Activated naive CD8-positive, alpha-beta T cell treated with anti-CD3 and anti-CD28 coated beads, Interleukin-2, amount 10 ng/mL, durations not matched to agents 7 days and 5 days (primary cell): ENCODE results near the gene DPYD. TPM values are rescaled to one million over a fixed set of nuclear protein-coding genes. Genes with fewer than 3 reads are reported as not detected.

ENCODE experiments used
- ATAC-seq: fragments of 150-1000 bp; cut with Tn5 transposase; one replicate; pipeline ENCODE4 v1.10.0; 2021; ENCODE audit warnings: low read depth, moderate library complexity
- POLR2A ChIA-PET: fragments of 350-600 bp; sonication (Branson Sonifier 250); formaldehyde crosslinking; loops from one replicate; lab custom pipeline; 2021; ENCODE audit warnings: antibody characterized with exemption; lab: Charles Lee
- DNase-seq: peaks from one replicate; pipeline ENCODE4 v3.0.0; 2021
- H3K27ac Mint-ChIP-seq: one replicate; pipeline ENCODE4 v1.8.0; 2022; ENCODE audit warnings: mild to moderate bottlenecking, mixed read lengths
- H3K27me3 Mint-ChIP-seq: one replicate; pipeline ENCODE4 v1.8.0; 2022; ENCODE audit warnings: mild to moderate bottlenecking, moderate library complexity, mixed read lengths
- H3K36me3 Mint-ChIP-seq: one replicate; pipeline ENCODE4 v1.8.0; 2021; ENCODE audit warnings: mild to moderate bottlenecking, mixed read lengths
- H3K4me1 Mint-ChIP-seq: one replicate; pipeline ENCODE4 v1.8.0; 2021; ENCODE audit warnings: mixed read lengths
- H3K4me3 Mint-ChIP-seq: one replicate; pipeline ENCODE4 v1.8.0; 2022; ENCODE audit warnings: mild to moderate bottlenecking, moderate library complexity, mixed read lengths
- H3K9me3 Mint-ChIP-seq: one replicate; pipeline ENCODE4 v1.8.0; 2021; ENCODE audit warnings: mixed read lengths
- total RNA-seq, 2 experiments: library from RNA; stranded (reverse); gene quantifications; one replicate each; pipeline ENCODE4 v1.2.3, GENCODE V29; 2021

Gene DPYD
- total RNA-seq, 2 experiments from 2014 or later = 42.0 to 42.3 TPM

DNA sequence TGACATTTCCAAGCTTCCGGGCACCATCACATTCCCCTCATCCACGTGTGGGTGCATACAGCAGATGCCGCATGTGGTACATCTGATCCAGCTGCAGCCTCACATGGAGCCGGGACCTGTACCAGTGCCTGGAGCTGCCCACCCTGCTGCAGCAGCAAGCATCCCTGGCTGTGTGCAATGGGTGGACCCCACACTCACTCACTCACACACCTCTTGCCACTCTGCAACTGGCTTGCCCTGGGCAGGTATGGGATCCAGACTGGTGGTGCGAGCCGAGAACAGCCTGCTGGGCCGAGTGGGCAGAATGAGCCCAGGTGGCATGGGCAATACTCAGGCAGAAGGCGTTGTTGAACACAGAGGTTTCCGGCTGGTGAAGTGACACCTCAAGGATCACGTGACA is 75.0 kb downstream of the DPYD start:
- H3K27ac Mint-ChIP-seq = no peak overlapping the region
- ATAC-seq (no peak), DNase-seq (no peak)
- no peak overlapping the region for H3K4me3 Mint-ChIP-seq
- H3K27me3 Mint-ChIP-seq = no peaks in the 10 kb centered on the region
- POLR2A ChIA-PET = no interaction called here
- peaks cover 7% of the 10 kb centered on the region for H3K4me1 Mint-ChIP-seq
- peaks cover 4% of the 10 kb centered on the region for H3K9me3 Mint-ChIP-seq
- H3K36me3 Mint-ChIP-seq = peaks cover 13% of the 10 kb centered on the region

DNA sequence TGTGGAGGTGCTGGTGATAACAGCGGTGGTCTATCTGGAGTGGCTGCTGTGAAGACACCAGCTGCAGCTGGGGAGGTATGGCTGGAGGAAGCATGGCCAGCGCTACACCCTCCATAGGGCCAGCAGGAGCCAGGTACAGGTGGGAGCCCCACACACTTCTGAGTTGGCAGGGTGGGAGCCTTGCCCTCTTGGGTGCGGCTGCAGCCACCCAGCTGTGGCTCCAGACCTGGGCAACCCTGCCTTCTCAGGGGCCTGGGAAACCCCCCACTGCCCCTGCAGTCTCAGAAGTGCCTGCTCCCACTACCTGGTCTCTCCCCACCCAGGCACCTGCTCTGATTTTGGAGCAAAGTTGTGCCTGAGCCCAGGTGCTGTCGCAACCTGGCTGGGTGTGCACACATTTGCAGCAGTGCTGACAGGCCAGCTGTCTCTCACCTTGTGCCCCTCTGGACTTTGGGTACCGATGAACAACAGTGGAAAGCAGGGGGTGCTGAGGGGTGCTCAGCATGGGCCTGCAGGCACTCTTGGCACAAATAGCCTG is 76.2 kb downstream of the DPYD start:
- Mint-ChIP-seq H3K36me3 (peaks cover 13% of the 10 kb centered on the region), H3K4me3 (no peak overlapping the region), H3K4me1 (peaks cover 2% of the 10 kb centered on the region), H3K27me3 (no peaks in the 10 kb centered on the region), H3K27ac (no peak overlapping the region), H3K9me3 (peaks cover 4% of the 10 kb centered on the region)
- POLR2A ChIA-PET = no interaction called here
- ATAC-seq (no peak), DNase-seq (no peak)

DNA sequence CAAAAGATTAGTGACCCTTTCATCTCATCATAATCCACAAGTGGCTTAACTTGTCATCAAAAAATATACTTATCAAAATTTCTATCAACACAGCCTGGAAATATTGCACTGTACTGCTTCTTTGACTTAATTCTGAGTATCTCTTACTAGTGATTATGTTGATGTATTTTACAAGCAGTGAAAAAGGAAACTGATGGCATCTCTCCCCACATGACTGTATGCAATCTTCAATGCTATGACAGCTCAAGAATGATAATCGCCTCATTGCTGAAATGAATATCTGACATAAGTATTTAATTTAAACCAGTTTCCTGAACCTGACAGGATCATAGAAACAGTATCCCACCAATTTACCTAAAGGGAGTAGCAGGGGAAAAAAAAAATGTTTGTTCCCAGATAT is 79.5 kb downstream of the DPYD start:
- Mint-ChIP-seq H3K9me3 (peaks cover 3% of the 10 kb centered on the region), H3K27me3 (no peaks in the 10 kb centered on the region), H3K4me3 (no peak overlapping the region), H3K4me1 (peaks cover 2% of the 10 kb centered on the region), H3K36me3 (peaks cover 11% of the 10 kb centered on the region), H3K27ac (no peak overlapping the region)
- DNase-seq = no peak
- POLR2A ChIA-PET = no interaction called here
- ATAC-seq = no peak

DNA sequence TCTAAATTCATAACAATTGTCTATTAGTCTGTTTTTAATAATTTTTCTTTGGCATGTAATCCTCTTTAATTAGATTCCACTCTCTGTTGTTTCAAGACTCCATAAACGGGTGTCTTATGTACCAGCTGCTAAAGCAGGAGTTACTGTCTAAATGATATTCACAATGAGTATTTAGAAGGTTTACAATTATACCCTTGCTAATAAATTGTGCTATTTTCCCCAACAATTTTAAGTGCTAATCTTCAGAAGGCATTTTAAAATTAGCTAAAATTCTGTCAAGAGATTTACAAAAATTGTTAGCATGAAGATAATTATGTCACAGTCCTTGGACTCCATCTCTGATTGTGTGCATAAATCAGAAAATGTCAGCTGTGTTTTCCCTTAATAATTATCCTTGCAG is 83.7 kb downstream of the DPYD start:
- no peaks in the 10 kb centered on the region for H3K9me3 Mint-ChIP-seq
- ATAC-seq (no peak), DNase-seq (no peak)
- H3K4me3 Mint-ChIP-seq = no peak overlapping the region
- POLR2A ChIA-PET = no interaction called here
- no peaks in the 10 kb centered on the region for H3K36me3 Mint-ChIP-seq
- H3K27me3 Mint-ChIP-seq = no peaks in the 10 kb centered on the region
- H3K4me1 Mint-ChIP-seq = peaks cover 2% of the 10 kb centered on the region
- no peak overlapping the region for H3K27ac Mint-ChIP-seq

DNA sequence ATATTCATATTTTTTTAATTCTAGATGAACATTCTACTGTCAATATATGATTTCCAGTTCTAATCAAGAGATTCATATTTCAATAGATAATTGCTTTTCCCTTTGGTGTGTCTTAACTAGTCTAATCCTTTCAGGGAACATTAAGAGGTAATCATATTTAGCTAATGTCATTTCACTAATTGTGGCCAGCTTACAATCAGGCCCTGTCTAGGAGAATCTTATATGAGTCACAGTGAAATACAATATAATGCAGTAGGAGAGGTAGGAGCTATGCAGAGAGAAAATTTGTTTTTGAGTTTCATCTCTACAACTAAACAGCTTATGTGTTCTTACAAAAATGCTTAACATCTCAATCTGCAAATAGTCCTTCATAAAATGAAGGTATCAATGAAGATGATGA is 85.9 kb downstream of the DPYD start:
- no peaks in the 10 kb centered on the region for H3K9me3 Mint-ChIP-seq
- H3K4me1 Mint-ChIP-seq = peaks cover 2% of the 10 kb centered on the region
- H3K36me3 Mint-ChIP-seq = no peaks in the 10 kb centered on the region
- no peak overlapping the region for H3K27ac Mint-ChIP-seq
- H3K27me3 Mint-ChIP-seq = no peaks in the 10 kb centered on the region
- DNase-seq (no peak), ATAC-seq (no peak)
- POLR2A ChIA-PET = no interaction called here
- H3K4me3 Mint-ChIP-seq = no peak overlapping the region

DNA sequence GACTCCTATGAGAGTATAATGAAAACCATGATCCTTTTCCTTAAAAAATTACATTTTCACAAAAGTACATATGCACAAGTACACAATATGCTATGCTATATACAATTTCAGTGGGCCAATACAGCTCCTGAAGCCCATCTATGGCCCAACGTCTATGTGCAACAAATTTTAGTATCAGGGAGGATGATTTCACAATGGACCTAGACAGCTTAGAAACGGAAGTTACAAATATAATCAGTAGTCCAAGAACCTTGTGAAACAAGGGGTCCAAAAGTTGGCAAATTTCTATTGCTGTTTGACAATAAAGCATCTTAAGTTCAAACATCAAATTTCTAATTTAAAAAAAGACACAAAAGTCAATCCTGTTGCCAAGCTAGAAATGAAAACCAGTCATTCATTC is 87.0 kb downstream of the DPYD start:
- DNase-seq (no peak), ATAC-seq (no peak)
- Mint-ChIP-seq H3K27me3 (no peaks in the 10 kb centered on the region), H3K9me3 (no peaks in the 10 kb centered on the region), H3K36me3 (no peaks in the 10 kb centered on the region), H3K4me3 (no peak overlapping the region), H3K4me1 (no peaks in the 10 kb centered on the region), H3K27ac (no peak overlapping the region)
- POLR2A ChIA-PET = no interaction called here

DNA sequence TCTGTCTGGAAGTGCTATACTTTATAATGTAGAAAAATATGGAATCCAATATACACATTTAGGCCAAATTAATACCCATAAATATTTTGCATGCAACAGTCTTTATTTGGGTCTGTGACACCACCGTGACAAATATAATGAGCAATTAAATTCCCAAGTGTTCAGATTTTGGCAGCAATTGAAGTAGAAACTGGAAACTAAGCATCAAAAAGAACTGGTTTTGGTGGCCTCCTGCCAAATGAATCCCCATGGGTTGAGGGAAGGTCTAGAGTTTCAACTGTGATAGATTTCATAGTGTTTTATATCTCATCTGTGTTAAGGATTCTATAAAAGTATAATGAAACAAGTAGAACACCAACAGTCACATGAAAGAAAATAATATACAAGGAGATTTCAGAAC is 88.4 kb downstream of the DPYD start:
- POLR2A ChIA-PET = no interaction called here
- Mint-ChIP-seq H3K27me3 (no peaks in the 10 kb centered on the region), H3K9me3 (no peaks in the 10 kb centered on the region), H3K27ac (no peak overlapping the region), H3K36me3 (no peaks in the 10 kb centered on the region), H3K4me3 (no peak overlapping the region), H3K4me1 (peaks cover 2% of the 10 kb centered on the region)
- DNase-seq (no peak), ATAC-seq (no peak)

DNA sequence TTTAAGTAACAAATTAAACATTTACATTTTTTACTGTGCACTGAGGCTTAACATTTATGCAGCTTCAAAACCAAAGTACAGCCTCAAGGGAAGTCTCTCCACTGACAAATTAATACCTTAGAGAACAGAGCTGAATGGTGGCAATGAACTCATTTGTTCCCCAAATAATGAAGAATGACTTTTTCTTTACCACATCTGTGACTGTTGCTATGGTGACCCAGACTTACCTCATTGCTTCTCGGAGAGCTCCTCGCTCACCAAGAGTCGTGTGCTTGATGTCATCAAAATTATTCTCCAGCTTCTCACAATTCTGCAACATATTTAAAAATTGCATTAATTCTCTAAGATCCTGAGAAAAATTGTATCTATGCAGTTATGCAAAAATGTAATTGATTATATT is 92.9 kb downstream of the DPYD start:
- Mint-ChIP-seq H3K9me3 (no peaks in the 10 kb centered on the region), H3K4me1 (peaks cover 2% of the 10 kb centered on the region), H3K36me3 (peaks cover 1% of the 10 kb centered on the region), H3K4me3 (no peak overlapping the region), H3K27me3 (no peaks in the 10 kb centered on the region), H3K27ac (no peak overlapping the region)
- ATAC-seq = no peak
- no peak for DNase-seq
- POLR2A ChIA-PET = no interaction called here

DNA sequence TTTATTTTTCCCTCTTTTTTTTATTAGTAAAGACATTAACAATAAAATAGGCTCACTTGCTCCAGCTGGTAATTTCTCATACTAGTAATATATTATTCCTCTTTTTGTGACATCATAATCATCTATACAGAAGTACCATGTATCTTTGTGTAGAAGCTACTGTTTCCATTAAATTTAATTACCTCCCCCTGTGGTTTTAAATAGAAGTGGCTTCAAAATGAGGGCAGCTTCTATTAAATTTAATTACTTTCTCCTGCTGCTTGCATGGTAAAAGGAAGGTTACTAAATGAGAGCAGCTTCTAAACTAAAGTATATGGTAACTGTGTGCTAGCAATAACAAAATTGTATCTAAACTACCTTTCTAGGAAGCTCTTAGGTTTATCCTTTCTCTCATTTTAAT is 94.0 kb downstream of the DPYD start:
- Mint-ChIP-seq H3K27me3 (no peaks in the 10 kb centered on the region), H3K27ac (no peak overlapping the region), H3K36me3 (peaks cover 1% of the 10 kb centered on the region), H3K4me3 (no peak overlapping the region), H3K9me3 (no peaks in the 10 kb centered on the region), H3K4me1 (peaks cover 2% of the 10 kb centered on the region)
- ATAC-seq (no peak), DNase-seq (no peak)
- POLR2A ChIA-PET = no interaction called here

DNA sequence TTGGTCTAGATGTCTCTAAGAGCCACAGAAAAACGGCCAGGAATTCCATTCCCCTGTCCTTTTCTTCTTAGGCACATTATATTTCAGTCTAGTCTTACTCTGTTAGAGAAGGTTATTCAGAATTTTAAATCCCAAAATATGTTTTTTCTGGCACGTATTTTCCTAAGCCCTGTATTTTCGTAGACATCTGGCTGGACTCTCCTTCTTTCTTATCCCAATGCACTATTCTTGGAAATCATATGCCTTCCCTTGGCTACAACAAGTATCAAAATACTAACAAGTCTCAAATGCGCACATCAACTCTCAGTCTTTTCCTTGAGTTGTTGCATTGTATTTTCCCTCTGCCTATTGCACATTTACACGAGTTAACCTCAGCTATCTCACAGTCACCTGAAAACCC is 96.2 kb downstream of the DPYD start:
- no peaks in the 10 kb centered on the region for H3K9me3 Mint-ChIP-seq
- no peak for DNase-seq
- H3K4me1 Mint-ChIP-seq = peaks cover 2% of the 10 kb centered on the region
- no peaks in the 10 kb centered on the region for H3K27me3 Mint-ChIP-seq
- POLR2A ChIA-PET = no interaction called here
- H3K27ac Mint-ChIP-seq = no peak overlapping the region
- H3K4me3 Mint-ChIP-seq = no peak overlapping the region
- ATAC-seq = no peak
- H3K36me3 Mint-ChIP-seq = peaks cover 1% of the 10 kb centered on the region

DNA sequence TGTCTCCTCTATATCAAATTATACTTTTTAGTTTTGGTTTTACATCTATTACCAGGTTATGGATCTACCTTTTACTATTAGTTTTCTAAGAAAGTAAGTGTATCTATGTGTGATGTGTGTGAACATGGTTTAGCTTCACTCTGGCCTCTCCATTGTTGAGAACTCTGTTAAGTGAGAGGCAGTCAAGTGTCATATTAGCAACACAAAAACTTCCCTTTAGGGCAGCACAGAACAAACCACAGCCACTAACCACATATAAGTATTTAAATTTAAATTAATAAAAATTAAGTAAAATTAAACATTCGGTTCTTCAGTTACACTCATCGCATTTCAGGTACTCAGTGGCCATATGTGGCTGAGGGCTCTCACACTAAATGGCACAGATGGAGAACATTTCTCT is 96.6 kb downstream of the DPYD start:
- peaks cover 1% of the 10 kb centered on the region for H3K36me3 Mint-ChIP-seq
- DNase-seq (no peak), ATAC-seq (no peak)
- POLR2A ChIA-PET = no interaction called here
- no peaks in the 10 kb centered on the region for H3K27me3 Mint-ChIP-seq
- no peak overlapping the region for H3K4me3 Mint-ChIP-seq
- peaks cover 2% of the 10 kb centered on the region for H3K4me1 Mint-ChIP-seq
- H3K27ac Mint-ChIP-seq = no peak overlapping the region
- H3K9me3 Mint-ChIP-seq = no peaks in the 10 kb centered on the region

DNA sequence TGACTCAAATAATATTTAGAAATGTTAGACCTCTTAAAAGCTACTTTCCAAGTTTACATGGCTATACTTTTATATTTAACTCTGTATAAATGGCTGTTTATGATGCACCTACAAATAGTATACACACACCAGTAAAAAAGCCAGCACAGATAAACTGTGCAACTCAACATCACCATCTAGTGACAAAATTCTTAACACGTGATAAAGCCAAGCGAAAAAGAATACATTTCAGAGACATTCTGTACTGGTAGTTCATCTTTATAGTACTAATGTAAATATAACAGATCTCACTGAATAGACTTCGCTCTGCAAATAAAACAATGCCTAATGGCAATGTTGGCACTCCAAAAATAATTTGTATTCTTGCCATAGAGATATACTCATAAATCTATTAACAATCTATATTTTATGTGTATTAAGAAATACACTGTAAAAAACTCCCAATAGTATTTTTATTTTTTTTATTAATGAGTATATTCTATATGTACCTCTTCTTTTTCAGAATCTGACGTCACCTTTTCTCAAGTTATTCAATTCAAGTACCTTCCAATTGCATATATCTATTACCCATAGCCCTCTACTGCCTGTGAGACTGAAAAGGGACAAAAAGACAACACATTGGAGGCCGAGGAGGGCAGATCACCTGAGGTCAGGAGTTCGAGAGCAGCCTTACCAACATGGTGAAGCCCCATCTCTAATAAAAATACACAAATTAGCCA is 100.2 kb downstream of the DPYD start:
- Mint-ChIP-seq H3K27ac (no peak overlapping the region), H3K4me1 (no peaks in the 10 kb centered on the region), H3K4me3 (no peak overlapping the region), H3K9me3 (no peaks in the 10 kb centered on the region), H3K27me3 (no peaks in the 10 kb centered on the region), H3K36me3 (no peaks in the 10 kb centered on the region)
- POLR2A ChIA-PET = no interaction called here
- ATAC-seq = no peak
- DNase-seq = no peak

DNA sequence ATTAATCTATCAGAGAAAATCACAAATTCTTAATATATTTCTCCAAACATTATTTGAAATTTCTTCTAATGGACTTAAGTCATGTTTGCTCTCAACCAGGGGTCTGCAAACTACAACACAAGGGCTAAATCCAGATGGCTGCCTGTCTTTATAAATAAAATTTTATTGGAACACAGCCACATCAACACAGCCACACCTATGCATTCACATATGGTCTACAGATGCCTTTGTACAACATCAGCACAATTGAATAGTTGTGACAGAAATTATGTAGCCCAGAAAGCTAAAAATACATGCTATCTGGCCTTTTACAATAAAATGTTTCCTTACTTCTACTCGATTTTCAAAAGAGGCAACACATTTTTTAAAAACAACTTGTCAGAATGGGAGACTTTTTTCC is 103.9 kb downstream of the DPYD start:
- H3K27ac Mint-ChIP-seq = no peak overlapping the region
- H3K4me3 Mint-ChIP-seq = no peak overlapping the region
- no peaks in the 10 kb centered on the region for H3K4me1 Mint-ChIP-seq
- no peaks in the 10 kb centered on the region for H3K9me3 Mint-ChIP-seq
- DNase-seq = no peak
- POLR2A ChIA-PET = interaction anchor here (0.6 kb wide), 1 partner anchor 35 kb away, joined by 3 read pairs; no protein-coding TSS in a partner anchor
- peaks cover 6% of the 10 kb centered on the region for H3K36me3 Mint-ChIP-seq
- no peaks in the 10 kb centered on the region for H3K27me3 Mint-ChIP-seq
- ATAC-seq = no peak

DNA sequence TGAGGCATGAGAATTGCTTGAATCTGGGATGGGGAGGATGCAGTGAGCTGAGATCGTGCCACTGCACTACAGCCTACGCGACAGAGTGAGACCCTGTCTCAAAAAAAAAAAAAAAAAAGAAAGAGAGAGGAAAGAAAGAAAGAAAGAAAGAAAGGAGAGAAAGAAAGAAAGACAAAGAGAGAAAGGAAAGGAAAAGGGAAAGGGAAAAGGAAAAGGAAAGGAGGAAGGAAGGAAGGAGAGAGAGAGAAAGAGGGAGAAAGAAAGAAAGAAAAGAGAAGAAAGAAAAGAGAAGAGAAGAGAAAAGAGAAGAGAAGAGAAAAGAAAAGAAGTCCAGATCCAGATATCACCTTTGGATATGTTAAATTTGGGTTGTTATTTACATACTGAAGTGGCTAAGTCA is 106.0 kb downstream of the DPYD start:
- Mint-ChIP-seq H3K4me1 (no peaks in the 10 kb centered on the region), H3K4me3 (no peak overlapping the region), H3K27ac (no peak overlapping the region), H3K27me3 (no peaks in the 10 kb centered on the region), H3K36me3 (peaks cover 9% of the 10 kb centered on the region), H3K9me3 (peaks cover 1% of the 10 kb centered on the region)
- POLR2A ChIA-PET = no interaction called here
- ATAC-seq = no peak
- no peak for DNase-seq
